Measurements from ENCODE around the gene NACC1. TPM values are rescaled to one million over a fixed set of nuclear protein-coding genes. Genes with fewer than 3 reads are reported as not detected.

Gene NACC1
- total RNA-seq (10 to 100 TPM in 6 of 7 donors, 1 to 10 TPM in 1; 5.1 to 31.4 (median 21.8) TPM), polyA plus RNA-seq (10 to 100 TPM in 1 of 2 donors, 1 to 10 TPM in 1; 3.2 to 14.8 TPM)
- long read RNA-seq, donor 1, partial matches to known transcripts, result 0 of 1 reads
- long read RNA-seq, donor 1, other reads (novel, unspliced or antisense), result 1 of 1 reads
- long read RNA-seq, donor 2, full-length matches to known transcripts, result 9 of 9 reads
- long read RNA-seq, donor 2, partial matches to known transcripts, result 0 of 9 reads
- long read RNA-seq, donor 2, other reads (novel, unspliced or antisense), result 0 of 9 reads
- long read RNA-seq, donor 3, partial matches to known transcripts, result 0 of 5 reads
- long read RNA-seq, donor 3, other reads (novel, unspliced or antisense), result 5 of 5 reads

GRCh38 chr19:13117772-13118423 is at the start of gene NACC1:
Gene NACC1 (plus strand): TSS chr19:13118264. CDS start chr19:13135208, 16,944 bp downstream.
- TF ChIP-seq POLR2A (IDR thresholded peaks at IDR 0.05) (no peak), EP300 (IDR thresholded peaks at IDR 0.05) (no peak)
- intact Hi-C loops (cut with DNase I), result no loop called here
- peak; percentile 84 to 93 (median 87) for DNase-seq
- Histone ChIP-seq H3K27me3 (no peaks in the 10 kb centered on the region), H3K4me3 (peak within 1 kb of the TSS; percentile 96), H3K4me1 (ENCODE audit: insufficient read depth) (peaks cover 13% of the 10 kb centered on the region), H3K27ac (peak within 1 kb of the TSS in 1 of 2 donors; percentile 66), H3K36me3 (no peaks in the 10 kb centered on the region), H3K9me3 (no peaks in the 10 kb centered on the region)
- 2 to 11% (median 4%) methylated on average over 18 to 65 of the region's 65 CpGs for WGBS, 3 donors

GRCh38 chr19:13069415-13070359 is 48.4 kb upstream of the NACC1 start:
- H3K27ac ChIP-seq, result peak overlapping the region; percentile 37 to 49
- no peak overlapping the region for H3K4me3 ChIP-seq
- H3K36me3 ChIP-seq, result no peaks in the 10 kb centered on the region
- peaks cover 34% of the 10 kb centered on the region for H3K4me1 ChIP-seq (ENCODE audit: insufficient read depth)
- intact Hi-C loops (cut with DNase I), result no loop called here
- 34 to 45% (median 38%) methylated on average over 18 to 20 of the region's 20 CpGs for WGBS, 3 donors
- no peaks in the 10 kb centered on the region for H3K9me3 ChIP-seq
- H3K27me3 ChIP-seq, result no peaks in the 10 kb centered on the region
- TF ChIP-seq EP300 (IDR thresholded peaks at IDR 0.05), result no peak
- TF ChIP-seq CTCF (IDR thresholded peaks at IDR 0.05), result no peak
- TF ChIP-seq POLR2A (IDR thresholded peaks at IDR 0.05), result no peak
- no peak for DNase-seq

GRCh38 chr19:13070425-13071140 is 47.5 kb upstream of the NACC1 start:
- intact Hi-C loops (cut with DNase I), result no loop called here
- TF ChIP-seq EP300 (IDR thresholded peaks at IDR 0.05) (no peak), POLR2A (IDR thresholded peaks at IDR 0.05) (no peak), CTCF (IDR thresholded peaks at IDR 0.05) (no peak)
- Histone ChIP-seq H3K27me3 (no peaks in the 10 kb centered on the region), H3K9me3 (no peaks in the 10 kb centered on the region), H3K4me3 (no peak overlapping the region), H3K36me3 (no peaks in the 10 kb centered on the region), H3K27ac (peak overlapping the region in 1 of 2 donors; percentile 49), H3K4me1 (ENCODE audit: insufficient read depth) (peaks cover 26% of the 10 kb centered on the region)
- DNase-seq, result no peak
- WGBS, 3 donors, result 91 to 94% (median 91%) methylated on average over 29 to 32 of the region's 32 CpGs

GRCh38 chr19:13071444-13072187 is 46.4 kb upstream of the NACC1 start:
- H3K4me1 ChIP-seq (ENCODE audit: insufficient read depth), result peaks cover 25% of the 10 kb centered on the region
- H3K27ac ChIP-seq, result peak overlapping the region in 1 of 2 donors; percentile 14
- TF ChIP-seq POLR2A (IDR thresholded peaks at IDR 0.05), result no peak
- TF ChIP-seq EP300 (IDR thresholded peaks at IDR 0.05), result no peak
- no peak for TF ChIP-seq CTCF (IDR thresholded peaks at IDR 0.05)
- intact Hi-C loops (cut with DNase I), result no loop called here
- no peaks in the 10 kb centered on the region for H3K36me3 ChIP-seq
- no peak for DNase-seq
- H3K9me3 ChIP-seq, result no peaks in the 10 kb centered on the region
- WGBS, 3 donors, result 75 to 81% (median 79%) methylated on average over 9 of the region's 9 CpGs
- H3K4me3 ChIP-seq, result no peak overlapping the region
- H3K27me3 ChIP-seq, result no peaks in the 10 kb centered on the region

Data from ovary (tissue), 10 donors.